Measurements from ENCODE around the gene SLC12A7. TPM values are rescaled to one million over a fixed set of nuclear protein-coding genes. Genes with fewer than 3 reads are reported as not detected.

The SLC12A7 gene
- total and polyA plus RNA-seq, 2 of the 13 experiments (the other 11 are each of a cell fraction or from before 2014, with no cell fraction given) = 14.0 to 18.5 TPM

- TF ChIP-seq ZNF607 (CRISPR knock-in tag; IDR thresholded peaks at IDR 0.05; ENCODE audit: borderline replicate concordance) = no peak
- no peak for TF ChIP-seq ZNF782 (CRISPR knock-in tag; IDR thresholded peaks at IDR 0.05; ENCODE audit: borderline replicate concordance)
- TF ChIP-seq, protein P1, sequence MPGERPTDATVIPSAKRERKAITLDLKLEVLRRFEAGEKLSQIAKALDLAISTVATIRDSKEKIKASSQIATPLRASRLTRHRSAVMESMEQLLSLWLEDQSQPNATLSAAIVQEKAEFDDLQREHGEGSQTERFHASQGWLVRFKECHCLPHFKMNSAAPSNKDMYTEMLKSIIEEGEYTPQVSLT (CRISPR knock-in tag; IDR thresholded peaks at IDR 0.05; ENCODE audit: borderline replicate concordance, low read depth) = no peak
- no peak for TF ChIP-seq ZNF317 (CRISPR knock-in tag; IDR thresholded peaks at IDR 0.05)
- no peak for TF ChIP-seq IKZF4 (CRISPR knock-in tag; IDR thresholded peaks at IDR 0.05; ENCODE audit: borderline replicate concordance, low read depth, not compliant biosample characterization)
- TF ChIP-seq ZNF83 (CRISPR knock-in tag; IDR thresholded peaks at IDR 0.05; ENCODE audit: borderline replicate concordance) = no peak
- no peak for TF ChIP-seq FIP1L1 (IDR thresholded peaks at IDR 0.05; ENCODE audit: borderline replicate concordance, insufficient read depth, low read depth, low read length)
- TF ChIP-seq ARHGAP35 (CRISPR knock-in tag; IDR thresholded peaks at IDR 0.05; ENCODE audit: borderline replicate concordance) = no peak
- TF ChIP-seq TEAD3 (CRISPR knock-in tag; optimal IDR thresholded peaks at IDR 0.05; ENCODE audit: borderline replicate concordance) = peak; percentile 11
- TF ChIP-seq MED8 (CRISPR knock-in tag; IDR thresholded peaks at IDR 0.05; ENCODE audit: insufficient replicate concordance) = no peak
- no peak for TF ChIP-seq SMAD3 (CRISPR knock-in tag; IDR thresholded peaks at IDR 0.05)
- TF ChIP-seq HMG20B (CRISPR knock-in tag; conservative IDR thresholded peaks at IDR 0.05) = no peak
- no peak for TF ChIP-seq MEIS1 (CRISPR knock-in tag; IDR thresholded peaks at IDR 0.05; ENCODE audit: borderline replicate concordance)
- no peak; the same call in 1 of the 2 replicates for TF ChIP-seq ZBTB7A (CRISPR knock-in tag; IDR thresholded peaks at IDR 0.05)
- no peak for TF ChIP-seq MLXIP (CRISPR knock-in tag; IDR thresholded peaks at IDR 0.05; ENCODE audit: borderline replicate concordance)
- TF ChIP-seq SP5 (CRISPR knock-in tag; IDR thresholded peaks at IDR 0.05; ENCODE audit: borderline replicate concordance, low read depth) = no peak
- no peak for TF ChIP-seq TOE1 (CRISPR knock-in tag; IDR thresholded peaks at IDR 0.05)
- peak; percentile 75 for TF ChIP-seq AGO2 (optimal IDR thresholded peaks at IDR 0.05; ENCODE audit: low read depth, low read length)
- TF ChIP-seq ZNF253 (CRISPR knock-in tag; IDR thresholded peaks at IDR 0.05; ENCODE audit: borderline replicate concordance) = no peak
- TF ChIP-seq, protein P2, sequence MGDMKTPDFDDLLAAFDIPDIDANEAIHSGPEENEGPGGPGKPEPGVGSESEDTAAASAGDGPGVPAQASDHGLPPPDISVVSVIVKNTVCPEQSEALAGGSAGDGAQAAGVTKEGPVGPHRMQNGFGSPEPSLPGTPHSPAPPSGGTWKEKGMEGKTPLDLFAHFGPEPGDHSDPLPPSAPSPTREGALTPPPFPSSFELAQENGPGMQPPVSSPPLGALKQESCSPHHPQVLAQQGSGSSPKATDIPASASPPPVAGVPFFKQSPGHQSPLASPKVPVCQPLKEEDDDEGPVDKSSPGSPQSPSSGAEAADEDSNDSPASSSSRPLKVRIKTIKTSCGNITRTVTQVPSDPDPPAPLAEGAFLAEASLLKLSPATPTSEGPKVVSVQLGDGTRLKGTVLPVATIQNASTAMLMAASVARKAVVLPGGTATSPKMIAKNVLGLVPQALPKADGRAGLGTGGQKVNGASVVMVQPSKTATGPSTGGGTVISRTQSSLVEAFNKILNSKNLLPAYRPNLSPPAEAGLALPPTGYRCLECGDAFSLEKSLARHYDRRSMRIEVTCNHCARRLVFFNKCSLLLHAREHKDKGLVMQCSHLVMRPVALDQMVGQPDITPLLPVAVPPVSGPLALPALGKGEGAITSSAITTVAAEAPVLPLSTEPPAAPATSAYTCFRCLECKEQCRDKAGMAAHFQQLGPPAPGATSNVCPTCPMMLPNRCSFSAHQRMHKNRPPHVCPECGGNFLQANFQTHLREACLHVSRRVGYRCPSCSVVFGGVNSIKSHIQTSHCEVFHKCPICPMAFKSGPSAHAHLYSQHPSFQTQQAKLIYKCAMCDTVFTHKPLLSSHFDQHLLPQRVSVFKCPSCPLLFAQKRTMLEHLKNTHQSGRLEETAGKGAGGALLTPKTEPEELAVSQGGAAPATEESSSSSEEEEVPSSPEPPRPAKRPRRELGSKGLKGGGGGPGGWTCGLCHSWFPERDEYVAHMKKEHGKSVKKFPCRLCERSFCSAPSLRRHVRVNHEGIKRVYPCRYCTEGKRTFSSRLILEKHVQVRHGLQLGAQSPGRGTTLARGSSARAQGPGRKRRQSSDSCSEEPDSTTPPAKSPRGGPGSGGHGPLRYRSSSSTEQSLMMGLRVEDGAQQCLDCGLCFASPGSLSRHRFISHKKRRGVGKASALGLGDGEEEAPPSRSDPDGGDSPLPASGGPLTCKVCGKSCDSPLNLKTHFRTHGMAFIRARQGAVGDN (CRISPR knock-in tag; IDR thresholded peaks at IDR 0.05) = peak; percentile 5; the same call in 1 of the 2 replicates
Observed at GRCh38 chr5:1108023-1108864, 3.6 kb downstream of the SLC12A7 start (continued).
